Left ventricle myocardium inferior (tissue), 1 donor: Measurements from ENCODE around the gene ENO3. TPM values are rescaled to one million over a fixed set of nuclear protein-coding genes. Genes with fewer than 3 reads are reported as not detected.

ENCODE experiments used
- DNase-seq: peaks from one replicate; pipeline ENCODE4 v3.0.0-alpha.2; 2020
- H3K27ac ChIP-seq: fragments of 200-600 bp; replicated peaks from 2 replicates; pipeline ENCODE4 v1.8.0; 2021
- H3K27me3 ChIP-seq: fragments of 200-600 bp; 2 replicates; pipeline ENCODE4 v1.8.0; 2021; ENCODE audit warnings: low read depth
- H3K36me3 ChIP-seq: fragments of 200-600 bp; 2 replicates; pipeline ENCODE4 v1.8.0; 2021
- H3K4me1 ChIP-seq: fragments of 200-600 bp; 2 replicates; pipeline ENCODE4 v1.8.0; 2021
- H3K4me3 ChIP-seq: fragments of 200-600 bp; 2 replicates; pipeline ENCODE4 v1.8.0; 2021; ENCODE audit warnings: mild to moderate bottlenecking, moderate library complexity
- H3K9me3 ChIP-seq: fragments of 200-600 bp; replicated peaks from 2 replicates; pipeline ENCODE4 v1.8.0; 2021
- intact Hi-C: fragments of 100-400 bp; cut with micrococcal nuclease; formaldehyde crosslinking; loops from one replicate; pipeline ENCODE4 v1.11.0; 2022
- microRNA-seq: library from miRNA; unstranded; fragments of <30 nt; microRNA quantifications from one replicate; pipeline ENCODE4 v1.2.0, GENCODE V29; 2020
- total RNA-seq: library from RNA; stranded (reverse); fragmentation: NEBNext Ultra II Directional; extraction: Animal tissue kit (Norgen Biotek cat#: 25700); gene quantifications from one replicate; pipeline ENCODE4 v1.2.1, GENCODE V29; 2021
- TF ChIP-seq, protein P1 (sequence below): fragments of 200-600 bp; IDR thresholded peaks from 2 replicates; pipeline ENCODE4 v1.8.0; 2021; ENCODE audit warnings: antibody characterized with exemption, mild to moderate bottlenecking, borderline replicate concordance
- donor health status: DM: no; HTN: yes; CAD: no; lungs with severe emphysema.

Gene ENO3
- total RNA-seq, 1 donor from 2014 or later: 827 TPM

DNA sequence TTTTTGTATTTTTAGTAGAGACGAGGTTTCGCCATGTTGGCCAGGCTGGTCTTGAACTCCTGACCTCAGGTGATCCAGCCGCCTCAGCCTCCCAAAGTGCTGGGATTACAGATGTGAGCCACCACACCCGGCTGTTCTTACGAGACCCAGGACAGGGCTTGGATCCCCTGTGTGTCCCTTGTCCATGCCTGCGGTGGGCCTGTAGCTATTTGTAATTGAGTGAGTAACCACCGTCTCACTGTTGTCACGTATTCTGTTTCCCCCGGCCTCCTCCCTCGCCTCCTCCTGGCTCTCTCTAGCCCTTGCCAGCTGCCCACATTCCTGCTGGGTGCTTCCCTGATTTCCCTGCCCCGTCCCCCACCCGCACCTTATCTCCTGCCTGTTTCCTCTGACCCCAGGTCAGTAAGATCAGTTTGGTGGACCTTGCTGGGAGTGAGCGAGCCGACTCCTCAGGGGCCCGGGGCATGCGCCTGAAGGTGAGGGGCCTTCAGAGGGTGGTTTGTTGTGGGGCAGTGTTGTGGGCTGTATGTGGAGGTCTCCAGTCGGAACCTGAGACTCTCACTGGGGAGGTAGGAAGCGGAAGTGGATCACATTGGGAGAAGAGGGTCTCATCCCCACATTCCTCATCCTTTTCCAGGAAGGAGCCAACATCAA lies 52.4 kb downstream of the ENO3 start:
- no peak for DNase-seq
- TF ChIP-seq, protein P1, sequence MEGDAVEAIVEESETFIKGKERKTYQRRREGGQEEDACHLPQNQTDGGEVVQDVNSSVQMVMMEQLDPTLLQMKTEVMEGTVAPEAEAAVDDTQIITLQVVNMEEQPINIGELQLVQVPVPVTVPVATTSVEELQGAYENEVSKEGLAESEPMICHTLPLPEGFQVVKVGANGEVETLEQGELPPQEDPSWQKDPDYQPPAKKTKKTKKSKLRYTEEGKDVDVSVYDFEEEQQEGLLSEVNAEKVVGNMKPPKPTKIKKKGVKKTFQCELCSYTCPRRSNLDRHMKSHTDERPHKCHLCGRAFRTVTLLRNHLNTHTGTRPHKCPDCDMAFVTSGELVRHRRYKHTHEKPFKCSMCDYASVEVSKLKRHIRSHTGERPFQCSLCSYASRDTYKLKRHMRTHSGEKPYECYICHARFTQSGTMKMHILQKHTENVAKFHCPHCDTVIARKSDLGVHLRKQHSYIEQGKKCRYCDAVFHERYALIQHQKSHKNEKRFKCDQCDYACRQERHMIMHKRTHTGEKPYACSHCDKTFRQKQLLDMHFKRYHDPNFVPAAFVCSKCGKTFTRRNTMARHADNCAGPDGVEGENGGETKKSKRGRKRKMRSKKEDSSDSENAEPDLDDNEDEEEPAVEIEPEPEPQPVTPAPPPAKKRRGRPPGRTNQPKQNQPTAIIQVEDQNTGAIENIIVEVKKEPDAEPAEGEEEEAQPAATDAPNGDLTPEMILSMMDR: no peak

More for the DNA sequence above, 52.4 kb downstream of the ENO3 start:
- no peaks in the 10 kb centered on the region for H3K27me3 ChIP-seq
- H3K27ac ChIP-seq: no peak overlapping the region
- peaks cover 49% of the 10 kb centered on the region for H3K4me1 ChIP-seq
- intact Hi-C loops: no loop called here
- H3K9me3 ChIP-seq: no peaks in the 10 kb centered on the region
- peaks cover 74% of the 10 kb centered on the region for H3K36me3 ChIP-seq
- no peak overlapping the region for H3K4me3 ChIP-seq

Small RNA genes lying within 50 kb of the gene (microRNA-seq; reads per million reads assigned to microRNA genes)
- gene MIR6864 (not detected), gene MIR6865 (not detected)

Other genes starting within 250 kb of the ENO3 start
- gene PELP1, start 247.0 kb upstream of the ENO3 start, total RNA-seq: 37.1 TPM
- gene ARRB2, start 240.5 kb upstream of the ENO3 start, total RNA-seq: 28.1 TPM
- gene MED11, start 219.7 kb upstream of the ENO3 start, total RNA-seq: 18.0 TPM
- 0.08 TPM for gene ZMYND15, start 211.3 kb upstream of the ENO3 start, total RNA-seq
- 3.1 TPM for gene CXCL16, start 211.2 kb upstream of the ENO3 start, total RNA-seq
- gene TM4SF5, start 179.2 kb upstream of the ENO3 start, total RNA-seq: not detected
- 0.63 TPM for gene VMO1, start 164.8 kb upstream of the ENO3 start, total RNA-seq
- gene GLTPD2, start 162.2 kb upstream of the ENO3 start, total RNA-seq: not detected
- 183 TPM for gene PSMB6, start 155.0 kb upstream of the ENO3 start, total RNA-seq
- gene PLD2, start 144.0 kb upstream of the ENO3 start, total RNA-seq: 11.2 TPM
- gene MINK1, start 117.8 kb upstream of the ENO3 start, total RNA-seq: 50.9 TPM
- gene C17orf107, start 51.6 kb upstream of the ENO3 start, total RNA-seq: 0.80 TPM
- gene CHRNE, start 48.0 kb upstream of the ENO3 start, total RNA-seq: 1.5 TPM
- 0.22 TPM for gene GP1BA, start 18.8 kb upstream of the ENO3 start, total RNA-seq
- 219 TPM for gene SLC25A11, start 11.1 kb upstream of the ENO3 start, total RNA-seq
- gene RNF167, start 10.9 kb upstream of the ENO3 start, total RNA-seq: 90.7 TPM
- 182 TPM for gene PFN1, start 2.6 kb upstream of the ENO3 start, total RNA-seq
- gene SPAG7, start 16.7 kb downstream of the ENO3 start, total RNA-seq: 158 TPM
- gene CAMTA2, start 36.6 kb downstream of the ENO3 start, total RNA-seq: 33.8 TPM
- gene INCA1, start 46.4 kb downstream of the ENO3 start, total RNA-seq: 3.1 TPM
- 686 TPM for gene KIF1C, start 46.8 kb downstream of the ENO3 start, total RNA-seq
- gene SLC52A1, start 84.3 kb downstream of the ENO3 start, total RNA-seq: not detected
- gene ZFP3, start 127.3 kb downstream of the ENO3 start, total RNA-seq: 11.0 TPM
- gene ZNF232, start 160.8 kb downstream of the ENO3 start, total RNA-seq: 4.1 TPM
- gene USP6, start 164.9 kb downstream of the ENO3 start, total RNA-seq: 0.05 TPM
- 7.7 TPM for gene ZNF594, start 240.7 kb downstream of the ENO3 start, total RNA-seq